HepG2 (cell line): Measurements from ENCODE around the gene MAP3K8. TPM values are rescaled to one million over a fixed set of nuclear protein-coding genes. Genes with fewer than 3 reads are reported as not detected.

Experiments
- ARNTL ChIP-seq: sonication (generic); formaldehyde crosslinking; IDR thresholded peaks from 2 replicates; pipeline ENCODE4 v1.4.0; 2020; ENCODE audit warnings: mild to moderate bottlenecking, missing genetic modification reagents
- GATAD2A ChIP-seq: IDR thresholded peaks from 2 replicates; pipeline ENCODE4 v1.6.1; 2016
- HMG20A ChIP-seq: IDR thresholded peaks from 2 replicates; pipeline ENCODE4 v1.6.1; 2016; ENCODE audit warnings: borderline replicate concordance
- NPAS2 ChIP-seq: sonication (generic); formaldehyde crosslinking; IDR thresholded peaks from 2 replicates; pipeline ENCODE4 v1.8.0; 2022; ENCODE audit warnings: mild to moderate bottlenecking, missing genetic modification reagents, borderline replicate concordance
- REL ChIP-seq: sonication (generic); formaldehyde crosslinking; conservative IDR thresholded peaks from 2 replicates; pipeline ENCODE4 v1.8.0; 2022; ENCODE audit warnings: mild to moderate bottlenecking, missing genetic modification reagents, moderate library complexity
- SMARCE1 ChIP-seq: fragments of 450-650 bp; IDR thresholded peaks from 2 replicates; pipeline ENCODE4 v1.6.1; 2017; ENCODE audit warnings: borderline replicate concordance
- ZKSCAN5 ChIP-seq: sonication (generic); formaldehyde crosslinking; IDR thresholded peaks from 2 replicates; pipeline ENCODE4 v1.5.1; 2020; ENCODE audit warnings: mild to moderate bottlenecking, missing genetic modification reagents
- ZNF34 ChIP-seq: sonication (generic); formaldehyde crosslinking; IDR thresholded peaks from 2 replicates; pipeline ENCODE4 v1.4.0; 2020; ENCODE audit warnings: mild to moderate bottlenecking, missing genetic modification reagents, borderline replicate concordance
- ZNF557 ChIP-seq: sonication (generic); formaldehyde crosslinking; IDR thresholded peaks from 2 replicates; pipeline ENCODE4 v1.4.0; 2020; ENCODE audit warnings: missing genetic modification reagents
- ZNF775 ChIP-seq: sonication (generic); formaldehyde crosslinking; IDR thresholded peaks from 2 replicates; pipeline ENCODE4 v1.4.0; 2020; ENCODE audit warnings: missing genetic modification reagents, mild to moderate bottlenecking, moderate library complexity, borderline replicate concordance
- ZNF83 ChIP-seq: sonication (generic); formaldehyde crosslinking; IDR thresholded peaks from 2 replicates; pipeline ENCODE4 v1.4.0; 2020; ENCODE audit warnings: missing genetic modification reagents, mild to moderate bottlenecking, borderline replicate concordance
- polyA plus RNA-seq, 8 experiments: library from polyadenylated mRNA; depleted of rRNA in 3 of 8; stranded (reverse) in 7 of 8; unstranded in 1 of 8; fragments of >200 nt; fragmentation: Illumina TruSeq in 4 of 8; extraction: Trizol in 4 of 8; gene quantifications; 2 replicates each; pipeline versions ENCODE4 v1.2.1 to v1.2.3, GENCODE V29; 2011 to 2016; ENCODE audit warnings: low read depth in 4 of 8, missing spikeins in 1 of 8, mixed read lengths in 1 of 8; ENCODE audit not compliant: insufficient read depth in 1 of 8
- total RNA-seq, 5 experiments: library from RNA; depleted of rRNA; stranded (reverse); fragments of >200 nt; fragmentation: Illumina TruSeq; extraction: Trizol; gene quantifications; 2 replicates each; pipeline ENCODE4 v1.2.3, GENCODE V29; 2016; ENCODE audit warnings: low read depth in 1 of 5
- TF ChIP-seq, protein P1 (sequence below): sonication (generic); formaldehyde crosslinking; conservative IDR thresholded peaks from 2 replicates; pipeline ENCODE4 v1.8.0; 2022; ENCODE audit warnings: mild to moderate bottlenecking, moderate library complexity, missing genetic modification reagents
- TF ChIP-seq, protein P2 (sequence below): IDR thresholded peaks from 2 replicates; pipeline ENCODE4 v1.6.1; 2016; ENCODE audit warnings: low read depth, missing genetic modification reagents, missing compliant biosample characterization
- TF ChIP-seq, protein P3 (sequence below): fragments of 450-650 bp; IDR thresholded peaks from 2 replicates; pipeline ENCODE4 v1.6.1; 2016
- TF ChIP-seq, protein P4 (sequence below): sonication (generic); formaldehyde crosslinking; IDR thresholded peaks from 2 replicates; pipeline ENCODE4 v1.9.0; 2021; ENCODE audit warnings: missing genetic modification reagents, borderline replicate concordance
- TF ChIP-seq, protein P5 (sequence below): sonication (generic); formaldehyde crosslinking; IDR thresholded peaks from 2 replicates; pipeline ENCODE4 v1.8.1; 2023; ENCODE audit warnings: mild to moderate bottlenecking, inconsistent platforms, moderate library complexity, missing genetic modification reagents, borderline replicate concordance

The MAP3K8 gene
- total and polyA plus RNA-seq, 2 of the 13 experiments (the other 11 are each of a cell fraction or from before 2014, with no cell fraction given) = 19.3 to 37.9 TPM

DNA sequence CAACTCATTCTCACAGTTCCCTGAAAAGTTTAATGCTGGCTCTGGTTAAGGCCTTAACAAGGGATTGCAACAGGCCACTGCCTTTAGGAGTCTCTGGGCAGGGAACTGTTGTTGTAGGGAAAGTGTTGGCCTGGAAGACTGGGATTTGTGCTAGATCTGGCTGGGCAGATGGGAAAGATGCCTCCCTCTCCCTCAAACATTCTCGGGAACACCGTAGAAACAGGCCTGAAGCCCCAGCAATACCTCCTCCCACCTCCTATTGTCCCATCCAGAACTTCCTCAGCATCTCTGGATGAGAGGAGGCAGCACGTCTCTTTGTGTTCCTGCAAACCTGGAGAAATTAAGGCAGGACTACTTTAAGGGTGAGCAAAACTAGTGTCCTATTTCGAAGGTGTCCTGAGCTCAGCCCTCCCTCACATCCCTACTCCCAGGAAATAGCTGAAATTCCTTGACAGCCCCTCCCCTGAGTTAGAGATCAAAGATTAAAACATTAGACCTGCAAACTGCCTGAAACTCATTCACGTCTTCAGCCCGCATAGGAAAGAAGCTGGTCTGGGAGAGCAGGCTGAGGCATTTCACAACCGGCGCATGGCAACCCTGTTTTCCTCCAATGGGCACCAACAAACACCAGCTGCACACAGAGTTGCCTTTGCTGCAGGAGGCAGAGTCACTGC is 10.9 kb upstream of the MAP3K8 start (continued):
- no peak; the same call in 1 of the 2 replicates for TF ChIP-seq HMG20A (CRISPR knock-in tag)
- 0 out of 2 replicates have a peak, but pooled peaks have one; percentile 30 for TF ChIP-seq ARNTL
- TF ChIP-seq, protein P1, sequence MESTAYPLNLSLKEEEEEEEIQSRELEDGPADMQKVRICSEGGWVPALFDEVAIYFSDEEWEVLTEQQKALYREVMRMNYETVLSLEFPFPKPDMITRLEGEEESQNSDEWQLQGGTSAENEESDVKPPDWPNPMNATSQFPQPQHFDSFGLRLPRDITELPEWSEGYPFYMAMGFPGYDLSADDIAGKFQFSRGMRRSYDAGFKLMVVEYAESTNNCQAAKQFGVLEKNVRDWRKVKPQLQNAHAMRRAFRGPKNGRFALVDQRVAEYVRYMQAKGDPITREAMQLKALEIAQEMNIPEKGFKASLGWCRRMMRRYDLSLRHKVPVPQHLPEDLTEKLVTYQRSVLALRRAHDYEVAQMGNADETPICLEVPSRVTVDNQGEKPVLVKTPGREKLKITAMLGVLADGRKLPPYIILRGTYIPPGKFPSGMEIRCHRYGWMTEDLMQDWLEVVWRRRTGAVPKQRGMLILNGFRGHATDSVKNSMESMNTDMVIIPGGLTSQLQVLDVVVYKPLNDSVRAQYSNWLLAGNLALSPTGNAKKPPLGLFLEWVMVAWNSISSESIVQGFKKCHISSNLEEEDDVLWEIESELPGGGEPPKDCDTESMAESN (CRISPR knock-in tag) = 0 out of 2 replicates have a peak, but pooled peaks have one; percentile 17
- TF ChIP-seq REL = no peak
- TF ChIP-seq, protein P2, sequence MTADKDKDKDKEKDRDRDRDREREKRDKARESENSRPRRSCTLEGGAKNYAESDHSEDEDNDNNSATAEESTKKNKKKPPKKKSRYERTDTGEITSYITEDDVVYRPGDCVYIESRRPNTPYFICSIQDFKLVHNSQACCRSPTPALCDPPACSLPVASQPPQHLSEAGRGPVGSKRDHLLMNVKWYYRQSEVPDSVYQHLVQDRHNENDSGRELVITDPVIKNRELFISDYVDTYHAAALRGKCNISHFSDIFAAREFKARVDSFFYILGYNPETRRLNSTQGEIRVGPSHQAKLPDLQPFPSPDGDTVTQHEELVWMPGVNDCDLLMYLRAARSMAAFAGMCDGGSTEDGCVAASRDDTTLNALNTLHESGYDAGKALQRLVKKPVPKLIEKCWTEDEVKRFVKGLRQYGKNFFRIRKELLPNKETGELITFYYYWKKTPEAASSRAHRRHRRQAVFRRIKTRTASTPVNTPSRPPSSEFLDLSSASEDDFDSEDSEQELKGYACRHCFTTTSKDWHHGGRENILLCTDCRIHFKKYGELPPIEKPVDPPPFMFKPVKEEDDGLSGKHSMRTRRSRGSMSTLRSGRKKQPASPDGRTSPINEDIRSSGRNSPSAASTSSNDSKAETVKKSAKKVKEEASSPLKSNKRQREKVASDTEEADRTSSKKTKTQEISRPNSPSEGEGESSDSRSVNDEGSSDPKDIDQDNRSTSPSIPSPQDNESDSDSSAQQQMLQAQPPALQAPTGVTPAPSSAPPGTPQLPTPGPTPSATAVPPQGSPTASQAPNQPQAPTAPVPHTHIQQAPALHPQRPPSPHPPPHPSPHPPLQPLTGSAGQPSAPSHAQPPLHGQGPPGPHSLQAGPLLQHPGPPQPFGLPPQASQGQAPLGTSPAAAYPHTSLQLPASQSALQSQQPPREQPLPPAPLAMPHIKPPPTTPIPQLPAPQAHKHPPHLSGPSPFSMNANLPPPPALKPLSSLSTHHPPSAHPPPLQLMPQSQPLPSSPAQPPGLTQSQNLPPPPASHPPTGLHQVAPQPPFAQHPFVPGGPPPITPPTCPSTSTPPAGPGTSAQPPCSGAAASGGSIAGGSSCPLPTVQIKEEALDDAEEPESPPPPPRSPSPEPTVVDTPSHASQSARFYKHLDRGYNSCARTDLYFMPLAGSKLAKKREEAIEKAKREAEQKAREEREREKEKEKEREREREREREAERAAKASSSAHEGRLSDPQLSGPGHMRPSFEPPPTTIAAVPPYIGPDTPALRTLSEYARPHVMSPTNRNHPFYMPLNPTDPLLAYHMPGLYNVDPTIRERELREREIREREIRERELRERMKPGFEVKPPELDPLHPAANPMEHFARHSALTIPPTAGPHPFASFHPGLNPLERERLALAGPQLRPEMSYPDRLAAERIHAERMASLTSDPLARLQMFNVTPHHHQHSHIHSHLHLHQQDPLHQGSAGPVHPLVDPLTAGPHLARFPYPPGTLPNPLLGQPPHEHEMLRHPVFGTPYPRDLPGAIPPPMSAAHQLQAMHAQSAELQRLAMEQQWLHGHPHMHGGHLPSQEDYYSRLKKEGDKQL (CRISPR knock-in tag) = no peak; the same call in 1 of the 2 replicates
- TF ChIP-seq ZNF775 (CRISPR knock-in tag) = no peak
- no peak for TF ChIP-seq NPAS2 (CRISPR knock-in tag)
- TF ChIP-seq, protein P3, sequence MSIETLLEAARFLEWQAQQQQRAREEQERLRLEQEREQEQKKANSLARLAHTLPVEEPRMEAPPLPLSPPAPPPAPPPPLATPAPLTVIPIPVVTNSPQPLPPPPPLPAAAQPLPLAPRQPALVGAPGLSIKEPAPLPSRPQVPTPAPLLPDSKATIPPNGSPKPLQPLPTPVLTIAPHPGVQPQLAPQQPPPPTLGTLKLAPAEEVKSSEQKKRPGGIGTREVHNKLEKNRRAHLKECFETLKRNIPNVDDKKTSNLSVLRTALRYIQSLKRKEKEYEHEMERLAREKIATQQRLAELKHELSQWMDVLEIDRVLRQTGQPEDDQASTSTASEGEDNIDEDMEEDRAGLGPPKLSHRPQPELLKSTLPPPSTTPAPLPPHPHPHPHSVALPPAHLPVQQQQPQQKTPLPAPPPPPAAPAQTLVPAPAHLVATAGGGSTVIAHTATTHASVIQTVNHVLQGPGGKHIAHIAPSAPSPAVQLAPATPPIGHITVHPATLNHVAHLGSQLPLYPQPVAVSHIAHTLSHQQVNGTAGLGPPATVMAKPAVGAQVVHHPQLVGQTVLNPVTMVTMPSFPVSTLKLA = peak; percentile 42; the same call in 1 of the 2 replicates
- TF ChIP-seq, protein P4, sequence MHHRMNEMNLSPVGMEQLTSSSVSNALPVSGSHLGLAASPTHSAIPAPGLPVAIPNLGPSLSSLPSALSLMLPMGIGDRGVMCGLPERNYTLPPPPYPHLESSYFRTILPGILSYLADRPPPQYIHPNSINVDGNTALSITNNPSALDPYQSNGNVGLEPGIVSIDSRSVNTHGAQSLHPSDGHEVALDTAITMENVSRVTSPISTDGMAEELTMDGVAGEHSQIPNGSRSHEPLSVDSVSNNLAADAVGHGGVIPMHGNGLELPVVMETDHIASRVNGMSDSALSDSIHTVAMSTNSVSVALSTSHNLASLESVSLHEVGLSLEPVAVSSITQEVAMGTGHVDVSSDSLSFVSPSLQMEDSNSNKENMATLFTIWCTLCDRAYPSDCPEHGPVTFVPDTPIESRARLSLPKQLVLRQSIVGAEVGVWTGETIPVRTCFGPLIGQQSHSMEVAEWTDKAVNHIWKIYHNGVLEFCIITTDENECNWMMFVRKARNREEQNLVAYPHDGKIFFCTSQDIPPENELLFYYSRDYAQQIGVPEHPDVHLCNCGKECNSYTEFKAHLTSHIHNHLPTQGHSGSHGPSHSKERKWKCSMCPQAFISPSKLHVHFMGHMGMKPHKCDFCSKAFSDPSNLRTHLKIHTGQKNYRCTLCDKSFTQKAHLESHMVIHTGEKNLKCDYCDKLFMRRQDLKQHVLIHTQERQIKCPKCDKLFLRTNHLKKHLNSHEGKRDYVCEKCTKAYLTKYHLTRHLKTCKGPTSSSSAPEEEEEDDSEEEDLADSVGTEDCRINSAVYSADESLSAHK = no peak
- TF ChIP-seq ZNF34 (CRISPR knock-in tag) = 0 out of 2 replicates have a peak, but pooled peaks have one; percentile 39
- TF ChIP-seq, protein P5, sequence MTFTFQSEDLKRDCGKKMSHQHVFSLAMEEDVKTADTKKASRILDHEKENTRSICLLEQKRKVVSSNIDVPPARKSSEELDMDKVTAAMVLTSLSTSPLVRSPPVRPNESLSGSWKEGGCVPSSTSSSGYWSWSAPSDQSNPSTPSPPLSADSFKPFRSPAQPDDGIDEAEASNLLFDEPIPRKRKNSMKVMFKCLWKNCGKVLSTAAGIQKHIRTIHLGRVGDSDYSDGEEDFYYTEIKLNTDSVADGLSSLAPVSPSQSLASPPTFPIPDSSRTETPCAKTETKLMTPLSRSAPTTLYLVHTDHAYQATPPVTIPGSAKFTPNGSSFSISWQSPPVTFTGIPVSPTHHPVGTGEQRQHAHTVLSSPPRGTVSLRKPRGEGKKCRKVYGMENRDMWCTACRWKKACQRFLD (CRISPR knock-in tag) = no peak
- TF ChIP-seq GATAD2A (CRISPR knock-in tag) = peak; percentile 72
- no peak for TF ChIP-seq ZKSCAN5 (CRISPR knock-in tag)
- no peak for TF ChIP-seq ZNF83 (CRISPR knock-in tag)
- no peak for TF ChIP-seq ZNF557 (CRISPR knock-in tag)
- no peak for TF ChIP-seq SMARCE1
